ENCODE measurements around the gene ECSCR. TPM values are rescaled to one million over a fixed set of nuclear protein-coding genes. Genes with fewer than 3 reads are reported as not detected.
A peak's percentile ranks its signal among the peaks of the same experiment; 100 is the strongest.
"Not testable (repeated sequence)": the region's sequence is repeated elsewhere in the genome, so short reads cannot be mapped to it uniquely, and the experiment has no call there.

The ECSCR gene
- total RNA-seq, 1 experiment from 2014 or later, result 0.36 TPM

DNA sequence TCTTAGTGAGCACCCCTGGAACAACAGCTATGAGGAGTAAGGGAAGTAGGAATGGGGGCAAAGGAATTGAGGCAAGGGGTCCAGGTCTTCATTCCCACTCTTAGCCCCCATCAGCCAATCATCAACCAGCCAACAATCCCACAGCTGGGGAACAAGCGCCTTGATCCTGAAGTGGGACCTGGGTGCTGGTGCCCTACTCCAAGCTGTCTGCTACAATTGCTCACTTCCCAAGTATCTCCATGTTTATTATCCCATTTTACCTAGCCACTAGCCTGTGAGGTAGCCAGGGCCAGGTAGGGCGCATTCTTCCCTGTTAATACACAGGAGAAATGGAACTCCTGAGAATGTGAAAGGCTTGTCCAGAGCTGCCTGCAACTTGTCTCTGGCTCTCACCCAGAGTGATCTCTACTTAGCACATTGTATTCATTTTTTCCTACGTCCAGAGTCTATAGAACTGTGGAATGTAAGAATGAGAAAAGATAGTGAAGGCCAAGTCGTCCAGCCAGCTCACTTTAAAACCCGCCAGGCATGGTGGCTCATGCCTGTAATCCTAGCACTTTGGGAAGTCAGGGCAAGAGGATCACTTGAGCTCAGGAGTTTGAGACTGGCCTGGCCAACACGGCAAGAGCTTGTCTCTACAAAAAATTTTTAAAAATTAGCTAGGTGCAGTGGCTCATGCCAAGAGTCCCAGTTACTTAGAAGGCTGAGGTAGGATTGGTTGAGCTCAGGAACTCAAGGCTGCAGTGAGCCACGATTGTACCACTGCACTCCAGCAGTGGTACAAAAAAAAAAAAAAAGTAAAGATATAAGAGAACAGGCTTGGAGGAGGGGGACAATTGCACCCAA is 17.0 kb downstream of the ECSCR start:
- H3F3A ChIP-seq (ENCODE audit: low read length, unreplicated experiment), result no peaks in the 10 kb centered on the region
- peaks cover 9% of the 10 kb centered on the region for H3K4me1 ChIP-seq (ENCODE audit: insufficient read depth, low read length)
- H3K27me3 ChIP-seq (ENCODE audit: low read length), result no peaks in the 10 kb centered on the region
- no peak overlapping the region for H3K4me3 ChIP-seq (ENCODE audit: low read length)
- H2AFZ ChIP-seq (ENCODE audit: low read length), result no peak overlapping the region
- DNase-seq (no peak), ATAC-seq (no peak)
- H3K79me2 ChIP-seq (ENCODE audit: low read length), result no peaks in the 10 kb centered on the region
- CTCF ChIA-PET, result no interaction called here
- H3K27ac ChIP-seq (ENCODE audit: low read length), result no peak overlapping the region
- no peaks in the 10 kb centered on the region for H4K20me1 ChIP-seq (ENCODE audit: low read length)
- intact Hi-C loops (cut with micrococcal nuclease), result no loop called here
- H3K9me3 ChIP-seq (ENCODE audit: low read length), result no peaks in the 10 kb centered on the region
- no peak overlapping the region for H3K4me2 ChIP-seq (ENCODE audit: low read length)
- H3K9ac ChIP-seq (ENCODE audit: low read length), result no peak overlapping the region
- BruUV-seq (replicated peaks), result no TSS peak
- TF ChIP-seq, protein P1, sequence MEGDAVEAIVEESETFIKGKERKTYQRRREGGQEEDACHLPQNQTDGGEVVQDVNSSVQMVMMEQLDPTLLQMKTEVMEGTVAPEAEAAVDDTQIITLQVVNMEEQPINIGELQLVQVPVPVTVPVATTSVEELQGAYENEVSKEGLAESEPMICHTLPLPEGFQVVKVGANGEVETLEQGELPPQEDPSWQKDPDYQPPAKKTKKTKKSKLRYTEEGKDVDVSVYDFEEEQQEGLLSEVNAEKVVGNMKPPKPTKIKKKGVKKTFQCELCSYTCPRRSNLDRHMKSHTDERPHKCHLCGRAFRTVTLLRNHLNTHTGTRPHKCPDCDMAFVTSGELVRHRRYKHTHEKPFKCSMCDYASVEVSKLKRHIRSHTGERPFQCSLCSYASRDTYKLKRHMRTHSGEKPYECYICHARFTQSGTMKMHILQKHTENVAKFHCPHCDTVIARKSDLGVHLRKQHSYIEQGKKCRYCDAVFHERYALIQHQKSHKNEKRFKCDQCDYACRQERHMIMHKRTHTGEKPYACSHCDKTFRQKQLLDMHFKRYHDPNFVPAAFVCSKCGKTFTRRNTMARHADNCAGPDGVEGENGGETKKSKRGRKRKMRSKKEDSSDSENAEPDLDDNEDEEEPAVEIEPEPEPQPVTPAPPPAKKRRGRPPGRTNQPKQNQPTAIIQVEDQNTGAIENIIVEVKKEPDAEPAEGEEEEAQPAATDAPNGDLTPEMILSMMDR (conservative IDR thresholded peaks at IDR 0.05; ENCODE audit: low read depth, low read length), result no peak
- no peak for TF ChIP-seq EZH2 (IDR thresholded peaks at IDR 0.05; ENCODE audit: low read length, unreplicated experiment)
- no peak for TF ChIP-seq EZH2phosphoT487 (IDR thresholded peaks at IDR 0.05; ENCODE audit: borderline replicate concordance, low read length)
- H3K9me2 ChIP-seq (replicated peaks; ENCODE audit: low read length), result no peaks in the 10 kb centered on the region
- POLR2A ChIA-PET (ENCODE audit: unreplicated experiment), result no interaction called here
- no peaks in the 10 kb centered on the region for H3K36me3 ChIP-seq (ENCODE audit: low read depth, low read length)

DNA sequence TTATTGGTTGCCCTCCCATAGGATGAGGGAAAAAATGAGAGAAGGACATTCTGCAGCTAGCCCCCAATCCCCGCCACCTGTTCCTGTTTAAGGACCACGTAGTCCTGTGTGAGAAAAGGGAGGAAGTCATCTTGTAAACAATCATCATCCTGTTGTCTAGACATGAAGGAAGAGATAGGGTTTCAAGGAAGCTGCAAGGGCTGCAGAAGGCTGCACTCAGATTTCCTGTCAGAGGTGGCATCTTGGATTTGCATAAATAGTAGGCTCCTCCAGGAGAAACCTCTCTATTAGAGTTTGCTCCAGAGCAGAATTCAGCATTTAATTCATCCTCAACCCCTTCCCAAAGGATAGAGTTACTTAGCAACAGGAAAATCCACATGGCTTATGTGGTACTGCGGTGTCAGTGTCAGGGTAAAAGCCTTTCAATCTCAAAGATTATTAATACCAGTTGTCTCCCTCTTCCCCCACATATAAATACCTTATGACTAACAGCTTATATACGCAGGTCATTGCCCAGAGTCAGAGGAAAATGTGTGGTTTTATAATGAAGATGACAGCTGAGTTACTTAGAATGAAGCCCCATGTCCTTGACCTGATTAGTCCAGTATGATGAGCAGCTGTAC is 18.6 kb downstream of the ECSCR start:
- no peak overlapping the region for H3K4me2 ChIP-seq (ENCODE audit: low read length)
- TF ChIP-seq, protein P1 (conservative IDR thresholded peaks at IDR 0.05; ENCODE audit: low read depth, low read length), result no peak
- TF ChIP-seq EZH2phosphoT487 (IDR thresholded peaks at IDR 0.05; ENCODE audit: borderline replicate concordance, low read length), result no peak
- TF ChIP-seq EZH2 (IDR thresholded peaks at IDR 0.05; ENCODE audit: low read length, unreplicated experiment), result no peak
- no TSS peak for BruUV-seq (replicated peaks)
- H3K36me3 ChIP-seq (ENCODE audit: low read depth, low read length), result no peaks in the 10 kb centered on the region
- H3K4me1 ChIP-seq (ENCODE audit: insufficient read depth, low read length), result peaks cover 13% of the 10 kb centered on the region
- H3F3A ChIP-seq (ENCODE audit: low read length, unreplicated experiment), result no peaks in the 10 kb centered on the region
- ChIA-PET POLR2A (ENCODE audit: unreplicated experiment) (no interaction called here), CTCF (no interaction called here)
- no peak overlapping the region for H3K9ac ChIP-seq (ENCODE audit: low read length)
- intact Hi-C loops (cut with micrococcal nuclease), result no loop called here
- H2AFZ ChIP-seq (ENCODE audit: low read length), result no peak overlapping the region
- H3K79me2 ChIP-seq (ENCODE audit: low read length), result no peaks in the 10 kb centered on the region
- H3K27me3 ChIP-seq (ENCODE audit: low read length), result no peaks in the 10 kb centered on the region
- ATAC-seq, result peak; percentile 37
- no peaks in the 10 kb centered on the region for H3K9me2 ChIP-seq (replicated peaks; ENCODE audit: low read length)
- H3K27ac ChIP-seq (ENCODE audit: low read length), result no peak overlapping the region
- no peaks in the 10 kb centered on the region for H4K20me1 ChIP-seq (ENCODE audit: low read length)
- DNase-seq, result peak; percentile 51
- H3K9me3 ChIP-seq (ENCODE audit: low read length), result no peaks in the 10 kb centered on the region
- H3K4me3 ChIP-seq (ENCODE audit: low read length), result no peak overlapping the region

DNA sequence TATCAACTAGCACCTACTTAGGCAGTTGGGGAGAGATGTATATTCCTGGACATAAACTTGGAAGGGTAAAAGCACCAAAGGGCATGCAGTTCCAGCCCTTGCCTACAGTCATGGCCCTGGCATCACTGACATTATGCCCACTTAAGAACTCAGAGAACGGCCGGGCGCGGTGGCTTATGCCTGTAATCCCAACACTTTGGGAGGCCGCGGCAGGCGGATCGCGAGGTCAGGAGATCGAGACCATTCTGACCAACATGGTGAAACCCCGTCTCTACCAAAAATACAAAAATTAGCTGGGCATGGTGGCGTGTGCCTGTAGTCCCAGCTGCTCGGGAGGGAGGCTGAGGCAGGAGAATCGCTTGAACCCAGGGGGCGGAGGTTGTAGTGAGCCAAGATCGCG is 22.1 kb downstream of the ECSCR start:
- H3K4me1 ChIP-seq (ENCODE audit: insufficient read depth, low read length), result peaks cover 18% of the 10 kb centered on the region
- H3K9me2 ChIP-seq (replicated peaks; ENCODE audit: low read length); H3K27me3 ChIP-seq (ENCODE audit: low read length); H3K4me2 ChIP-seq (ENCODE audit: low read length); H3K9me3 ChIP-seq (ENCODE audit: low read length); H3K79me2 ChIP-seq (ENCODE audit: low read length); H3K27ac ChIP-seq (ENCODE audit: low read length); H2AFZ ChIP-seq (ENCODE audit: low read length); H4K20me1 ChIP-seq (ENCODE audit: low read length); CTCF ChIA-PET; intact Hi-C loops (cut with micrococcal nuclease); BruUV-seq (replicated peaks); H3K4me3 ChIP-seq (ENCODE audit: low read length); H3K36me3 ChIP-seq (ENCODE audit: low read depth, low read length); DNase-seq; ATAC-seq; POLR2A ChIA-PET (ENCODE audit: unreplicated experiment); H3F3A ChIP-seq (ENCODE audit: low read length, unreplicated experiment); H3K9ac ChIP-seq (ENCODE audit: low read length): not testable (repeated sequence)
